Stimulated activated naive CD4-positive, alpha-beta T cell (primary cell): ENCODE data around the gene STARD9.
A peak's percentile ranks its signal among the peaks of the same experiment; 100 is the strongest.
"Not testable (repeated sequence)": the region's sequence is repeated elsewhere in the genome, so short reads cannot be mapped to it uniquely, and the experiment has no call there.

Experiments
- DNase-seq, 6 experiments: peaks; one replicate each; lab custom pipeline; 2025; lab: John Stamatoyannopoulos, UW

The STARD9 gene

GRCh38 chr15:42627485-42627884, 52.1 kb downstream of the STARD9 start:
- no peak for DNase-seq

DNA sequence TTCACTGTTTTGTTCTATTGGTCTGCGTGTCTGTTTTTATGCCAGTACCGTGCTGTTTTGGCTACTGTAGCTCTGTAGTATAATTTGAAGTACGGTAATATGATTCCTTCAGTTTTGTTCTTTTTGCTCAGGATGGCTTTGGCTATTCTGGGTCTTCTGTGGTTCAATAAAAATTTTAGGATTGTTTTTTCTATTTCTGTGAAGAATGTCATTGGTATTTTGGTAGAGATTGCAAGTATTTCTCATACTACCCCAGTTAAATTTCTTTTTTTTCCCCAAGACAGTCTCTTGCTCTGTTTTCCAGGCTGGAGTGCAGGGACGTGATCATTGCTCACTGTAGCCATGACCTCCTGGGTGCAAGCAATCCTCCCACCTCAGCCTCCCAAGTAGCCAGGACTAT, 53.4 kb downstream of the STARD9 start:
- DNase-seq, result no peak

DNA sequence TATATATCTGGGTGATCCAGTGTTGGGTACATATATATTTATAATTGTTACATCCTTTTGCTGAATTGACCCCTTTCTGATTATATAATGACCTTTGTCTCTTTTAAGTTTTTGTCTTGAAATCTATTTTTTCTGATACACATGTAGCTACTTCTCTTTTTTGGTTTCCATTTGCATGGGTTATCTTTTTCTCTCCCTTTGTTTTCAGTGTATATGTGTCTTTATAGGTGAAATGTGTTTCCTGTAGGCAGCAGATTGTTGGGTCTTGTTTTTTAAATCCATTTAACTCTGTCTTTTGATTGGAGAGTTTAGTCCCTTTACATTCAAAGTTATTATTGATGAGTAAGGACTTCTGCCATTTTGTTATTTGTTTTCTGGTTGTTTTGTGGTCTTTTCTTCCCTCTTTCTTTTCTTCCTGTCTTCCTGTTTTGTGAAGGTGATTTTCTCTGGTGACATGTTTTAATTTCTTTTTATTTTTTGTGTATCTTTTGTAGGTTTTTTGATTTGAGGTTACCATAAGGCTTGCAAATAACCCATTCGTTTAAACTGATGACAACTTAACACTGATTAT, 56.8 kb downstream of the STARD9 start:
- no peak for DNase-seq

DNA sequence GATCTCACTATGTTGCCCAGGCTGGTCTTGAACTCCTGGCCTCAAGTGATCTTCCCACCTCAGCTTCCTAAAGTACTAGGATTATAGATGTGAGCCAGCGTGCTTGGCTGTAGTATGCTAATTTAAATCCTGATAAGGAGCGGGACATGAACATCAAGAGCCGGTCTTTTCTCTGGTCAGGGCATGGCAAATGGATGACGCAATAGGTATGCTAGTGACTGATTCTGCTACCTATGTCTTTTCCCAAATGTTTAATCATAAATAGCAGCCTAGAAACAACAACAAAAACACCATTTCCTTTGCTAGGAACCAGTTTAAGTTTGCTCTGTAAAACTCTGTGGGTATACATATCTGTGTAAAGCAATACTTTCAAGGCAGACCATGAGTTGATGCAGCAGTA, 64.7 kb downstream of the STARD9 start:
- DNase-seq, result no peak

DNA sequence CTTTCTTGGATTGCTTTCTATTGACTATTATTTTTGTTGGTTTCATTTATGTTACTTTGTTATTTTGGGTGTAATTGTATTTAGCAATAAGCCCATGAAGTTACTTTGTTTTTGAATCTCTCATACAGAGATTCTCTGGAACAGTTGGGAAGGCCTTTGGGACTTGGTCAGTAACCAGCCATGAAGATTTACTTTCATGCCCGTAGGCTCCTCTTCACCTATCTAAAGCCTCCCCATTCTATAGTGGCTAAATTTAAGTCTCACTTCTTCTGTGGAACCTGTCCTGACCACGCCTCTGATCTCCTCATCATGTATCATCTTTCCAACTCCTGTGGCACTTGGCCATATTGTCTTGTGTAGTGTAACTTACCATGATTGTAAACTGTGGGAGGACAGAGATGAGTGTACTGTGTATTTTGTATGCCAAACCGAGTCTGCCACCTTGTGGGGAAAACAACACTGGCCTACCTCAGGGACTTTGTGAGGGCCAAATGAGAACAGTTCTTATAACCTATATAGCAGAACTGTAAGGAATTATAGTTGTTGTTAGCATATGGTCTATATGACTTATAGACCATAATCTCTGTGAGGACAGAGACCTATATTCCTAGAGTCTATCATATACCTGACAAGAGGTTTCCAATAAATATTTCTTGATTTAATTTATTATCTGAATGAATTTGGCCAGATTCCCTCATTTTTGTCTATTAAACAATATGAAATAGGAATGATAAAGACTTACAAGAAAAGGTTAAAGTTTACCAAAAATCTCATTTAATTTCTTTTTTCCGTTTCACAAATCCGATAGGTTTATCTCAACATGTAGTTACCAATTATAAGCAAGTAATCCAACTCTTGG, 75.0 kb downstream of the STARD9 start:
- DNase-seq, result peak in 5 of 6 experiments; percentile 26 to 69 (median 42)

- no peak for DNase-seq
Observed at GRCh38 chr15:42665827-42666226, 90.4 kb downstream of the STARD9 start.

DNA sequence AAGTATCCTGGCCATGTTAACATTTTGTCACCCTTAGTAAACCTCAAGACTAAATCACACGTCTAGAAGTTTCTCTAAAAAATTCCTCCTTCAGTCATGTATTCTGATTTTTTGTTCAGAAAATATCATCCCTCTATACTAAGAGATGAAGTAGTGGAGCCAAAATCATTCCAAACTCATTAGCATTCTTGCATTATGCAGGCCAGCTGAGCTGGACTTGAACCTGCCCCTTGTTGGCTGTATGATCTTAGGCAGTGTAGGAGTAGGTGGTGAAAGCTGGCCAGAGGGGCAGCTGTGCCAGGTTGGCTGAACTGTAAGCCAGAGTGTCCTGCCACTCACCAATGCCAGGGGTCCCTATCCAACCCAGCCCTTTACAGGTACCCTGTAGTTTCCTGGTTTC, 92.4 kb downstream of the STARD9 start:
- DNase-seq, result no peak

- DNase-seq, result no peak
Observed at GRCh38 chr15:42670451-42670850, 95.0 kb downstream of the STARD9 start.

GRCh38 chr15:42672444-42672843, 97.0 kb downstream of the STARD9 start:
- DNase-seq, result no peak

- no peak for DNase-seq
Observed at GRCh38 chr15:42674472-42674871, 99.1 kb downstream of the STARD9 start.

GRCh38 chr15:42675021-42675420, 99.6 kb downstream of the STARD9 start:
- DNase-seq, result no peak

DNA sequence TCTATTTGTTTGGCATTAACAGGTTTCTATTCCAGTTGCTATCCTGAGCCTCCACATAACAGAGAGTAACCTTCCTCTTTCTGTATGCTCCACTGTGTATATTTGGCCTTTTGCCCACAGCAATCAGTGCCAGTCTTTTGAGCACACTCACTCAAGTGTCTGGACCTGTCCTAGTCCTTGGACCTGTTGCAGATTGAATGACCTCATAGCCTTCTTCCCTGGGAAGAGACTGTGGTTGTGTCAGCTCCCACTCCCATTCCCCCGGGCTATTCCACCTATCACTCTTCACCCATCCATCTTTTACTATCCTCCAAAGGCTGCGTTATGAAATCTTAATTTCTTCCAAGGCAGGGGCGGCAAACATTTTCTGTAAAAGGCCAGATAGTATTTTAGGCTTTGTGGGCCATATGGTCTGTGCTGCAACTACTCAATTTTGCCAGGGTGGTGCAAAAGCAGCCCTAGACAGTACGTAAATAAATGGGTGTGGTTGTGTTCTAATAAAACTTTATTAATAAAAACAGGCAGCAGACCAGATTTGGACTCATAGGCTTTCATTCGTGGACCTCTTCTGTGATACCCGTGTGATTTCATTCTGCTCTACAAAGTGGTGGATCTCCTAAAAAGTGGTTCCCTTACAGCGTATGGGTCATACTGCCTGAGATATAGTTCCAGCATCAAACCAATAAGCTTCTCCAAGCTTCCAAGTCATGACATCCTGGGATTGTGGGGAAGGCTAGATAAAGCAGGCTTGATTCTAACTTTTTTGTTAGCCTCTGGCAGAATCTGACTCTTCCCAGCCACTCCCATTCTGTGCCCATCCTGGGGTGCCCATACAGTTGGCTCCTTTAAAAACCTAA, 104.1 kb downstream of the STARD9 start:
- DNase-seq, result no peak

GRCh38 chr15:42680142-42680482, 104.7 kb downstream of the STARD9 start:
- not testable (repeated sequence) for DNase-seq

DNA sequence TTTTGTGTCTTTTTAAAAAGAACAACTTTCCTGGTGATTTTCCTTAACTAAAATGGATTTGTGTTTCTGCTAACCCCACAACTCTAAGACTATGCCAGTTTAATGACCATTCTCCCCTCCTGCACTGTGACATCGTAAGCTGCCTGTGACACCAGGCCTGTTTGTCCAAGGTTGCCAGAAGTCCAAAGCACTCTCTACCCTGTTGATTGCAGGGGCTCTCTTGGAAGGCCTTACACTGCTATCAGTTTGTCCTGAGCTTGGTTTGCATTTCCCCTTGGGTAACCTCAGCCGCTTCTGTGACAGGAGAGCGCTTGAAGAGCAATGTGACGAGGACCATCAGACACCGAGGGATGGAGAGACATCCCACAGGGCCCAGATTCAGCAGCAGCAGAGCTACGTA, 105.7 kb downstream of the STARD9 start:
- DNase-seq, result no peak

- no peak for DNase-seq
Observed at GRCh38 chr15:42686281-42686680, 110.9 kb downstream of the STARD9 start.

DNA sequence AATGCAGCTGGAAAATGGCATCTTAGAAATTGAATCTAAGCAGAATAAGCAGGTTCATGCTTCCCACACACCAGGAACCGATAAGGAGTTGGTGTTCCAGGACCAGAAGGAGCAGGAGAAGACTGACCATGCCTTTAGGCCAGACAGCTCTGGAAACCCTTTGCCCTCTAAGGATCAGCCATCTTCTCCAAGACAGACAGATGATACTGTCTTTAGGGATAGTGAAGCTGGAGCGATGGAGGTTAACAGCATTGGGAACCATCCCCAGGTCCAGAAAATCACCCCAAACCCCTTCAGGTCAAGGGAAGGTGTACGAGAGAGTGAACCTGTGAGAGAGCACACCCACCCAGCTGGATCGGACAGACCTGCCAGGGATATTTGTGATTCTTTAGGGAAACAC, 112.3 kb downstream of the STARD9 start:
- DNase-seq, result no peak

- no peak for DNase-seq
Observed at GRCh38 chr15:42688301-42688700, 112.9 kb downstream of the STARD9 start.

- DNase-seq, result no peak
Observed at GRCh38 chr15:42691308-42691707, 115.9 kb downstream of the STARD9 start.

GRCh38 chr15:42691770-42692169, 116.4 kb downstream of the STARD9 start:
- no peak for DNase-seq

DNA sequence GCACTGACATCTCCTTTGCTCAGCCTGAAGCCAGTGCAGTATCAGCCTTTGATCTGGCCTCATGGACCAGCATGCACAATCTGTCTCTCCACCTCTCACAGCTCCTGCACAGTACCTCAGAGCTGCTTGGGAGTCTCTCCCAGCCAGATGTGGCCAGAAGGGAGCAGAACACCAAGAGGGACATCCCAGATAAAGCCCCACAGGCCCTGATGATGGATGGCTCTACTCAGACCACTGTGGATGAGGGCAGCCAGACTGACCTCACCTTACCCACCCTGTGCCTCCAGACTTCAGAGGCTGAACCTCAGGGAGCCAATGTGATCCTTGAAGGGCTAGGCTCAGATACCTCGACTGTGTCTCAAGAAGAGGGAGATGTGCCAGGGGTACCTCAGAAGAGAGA, 117.1 kb downstream of the STARD9 start:
- no peak for DNase-seq

DNA sequence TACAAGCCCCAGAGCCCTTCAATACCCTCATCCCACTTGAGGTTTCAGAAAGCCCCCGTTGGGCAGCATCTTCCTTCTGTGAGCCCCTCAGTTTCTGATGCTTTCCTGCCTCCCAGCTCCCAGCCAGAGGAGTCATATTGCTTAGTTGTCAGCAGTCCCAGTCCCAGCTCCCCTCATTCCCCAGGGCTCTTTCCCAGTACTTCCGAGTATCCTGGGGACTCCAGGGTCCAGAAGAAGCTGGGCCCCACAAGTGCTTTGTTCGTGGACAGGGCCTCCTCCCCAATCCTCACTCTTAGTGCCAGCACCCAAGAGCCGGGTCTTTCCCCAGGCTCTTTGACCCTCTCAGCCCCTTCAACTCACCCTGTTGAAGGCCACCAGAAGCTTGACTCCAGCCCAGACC, 117.6 kb downstream of the STARD9 start:
- DNase-seq, result no peak

DNA sequence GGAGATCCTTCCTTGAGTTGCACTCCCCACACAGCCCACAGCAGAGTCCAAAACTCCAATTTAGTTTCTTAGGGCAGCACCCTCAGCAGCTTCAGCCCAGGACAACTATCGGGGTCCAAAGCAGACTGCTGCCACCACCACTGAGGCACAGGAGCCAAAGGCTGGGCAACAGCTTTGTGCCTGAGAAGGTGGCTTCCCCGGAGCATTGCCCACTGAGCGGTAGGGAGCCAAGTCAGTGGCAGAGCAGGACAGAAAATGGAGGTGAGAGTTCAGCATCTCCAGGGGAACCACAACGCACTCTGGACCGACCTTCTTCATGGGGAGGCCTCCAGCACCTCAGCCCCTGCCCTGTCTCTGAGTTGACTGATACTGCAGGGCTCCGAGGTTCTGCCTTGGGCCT, 118.1 kb downstream of the STARD9 start:
- no peak for DNase-seq

GRCh38 chr15:42693942-42694341, 118.5 kb downstream of the STARD9 start:
- DNase-seq, result no peak
